Head of caudate nucleus (tissue), 42 donors: ENCODE results near the gene ACOX3.

ENCODE experiments used
- DNase-seq, 42 donors: peaks; one replicate each; pipeline versions ENCODE4 v3.0.0 to v3.0.0-alpha.2; 2020 to 2021; ENCODE audit warnings: mixed read lengths in 7 of 42
- intact Hi-C: fragments of 100-400 bp; cut with DNase I; formaldehyde crosslinking; loops from one replicate; pipeline ENCODE4 v1.15.0; 2022

Gene ACOX3

GRCh38 chr4:8383016-8383415, 57.5 kb downstream of the ACOX3 start:
- intact Hi-C loops = loop anchor here (5.0 kb wide), 1 partner anchor 56 kb away; no protein-coding TSS in a partner anchor
- DNase-seq = no peak

DNA sequence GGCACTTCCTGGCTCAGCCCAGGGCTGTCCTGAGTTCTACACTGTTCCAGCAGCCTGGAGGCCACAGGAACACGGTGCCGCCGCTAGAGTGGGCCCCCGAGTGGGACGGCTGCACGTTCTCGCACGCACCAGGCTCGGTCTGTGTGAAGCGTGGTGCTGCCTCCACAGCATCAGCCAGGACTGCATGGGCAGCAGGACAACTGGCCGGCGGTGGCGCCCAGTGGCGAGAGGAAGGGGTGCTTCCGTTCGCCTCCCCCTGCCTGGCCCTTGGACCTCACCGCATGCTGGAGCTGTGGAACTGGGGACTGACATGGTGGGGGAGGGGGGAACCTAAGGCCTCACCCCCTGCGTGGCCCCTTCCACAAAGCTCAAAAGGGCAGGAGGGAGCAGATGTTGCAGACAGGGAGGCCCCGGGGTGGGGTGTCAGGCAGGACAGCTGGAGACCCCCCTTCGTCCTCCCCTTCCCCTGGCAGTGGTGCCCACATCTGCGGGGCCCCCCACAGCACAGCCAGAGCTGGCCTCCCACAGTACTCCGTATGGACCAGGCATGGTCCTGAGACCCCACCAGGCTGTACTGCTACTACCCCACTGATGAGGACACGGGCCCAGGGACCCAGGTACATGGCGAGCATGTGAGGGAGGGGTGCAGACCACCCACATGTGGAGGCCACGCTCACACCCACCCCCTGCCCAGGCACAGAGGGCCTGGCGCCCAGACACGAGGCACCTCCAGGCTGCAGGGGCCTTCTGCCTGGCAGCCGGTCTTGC, 58.5 kb downstream of the ACOX3 start:
- intact Hi-C loops = loop anchor here (5.0 kb wide), 1 partner anchor 55 kb away; no protein-coding TSS in a partner anchor

GRCh38 chr4:8380511-8381415, 59.8 kb downstream of the ACOX3 start:
- intact Hi-C loops = loop anchor here (5.0 kb wide), 1 partner anchor 53 kb away; no protein-coding TSS in a partner anchor
- DNase-seq = no peak

More for the DNA sequence above, 58.5 kb downstream of the ACOX3 start:
- no peak for DNase-seq

GRCh38 chr4:8379771-8380170, 60.8 kb downstream of the ACOX3 start:
- no peak for DNase-seq
- intact Hi-C loops = loop anchor here (5.0 kb wide), 1 partner anchor 52 kb away; no protein-coding TSS in a partner anchor

GRCh38 chr4:8379281-8379680, 61.2 kb downstream of the ACOX3 start:
- intact Hi-C loops = no loop called here

DNA sequence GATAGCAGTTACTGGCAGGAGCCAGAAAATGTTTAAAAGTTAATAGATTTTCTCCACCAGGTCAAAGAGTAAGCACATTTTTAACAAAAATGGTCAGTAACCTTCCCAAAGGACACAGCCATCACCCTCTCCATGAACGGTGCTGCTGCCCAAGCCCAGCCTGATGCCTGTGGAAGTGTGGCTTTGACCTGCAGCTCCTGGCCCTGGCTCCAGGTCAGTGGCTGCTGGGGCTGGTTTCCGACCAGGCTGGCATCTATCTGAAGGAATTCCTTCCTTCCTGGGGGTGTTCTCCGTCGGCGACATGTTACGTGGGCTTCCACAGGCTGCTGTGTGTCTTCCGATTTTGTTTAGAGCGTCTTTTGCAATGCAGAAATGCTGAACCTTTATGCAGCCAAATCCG, 61.7 kb downstream of the ACOX3 start:
- intact Hi-C loops = no loop called here
- DNase-seq = no peak

More at GRCh38 chr4:8379281-8379680, 61.2 kb downstream of the ACOX3 start:
- no peak for DNase-seq

DNA sequence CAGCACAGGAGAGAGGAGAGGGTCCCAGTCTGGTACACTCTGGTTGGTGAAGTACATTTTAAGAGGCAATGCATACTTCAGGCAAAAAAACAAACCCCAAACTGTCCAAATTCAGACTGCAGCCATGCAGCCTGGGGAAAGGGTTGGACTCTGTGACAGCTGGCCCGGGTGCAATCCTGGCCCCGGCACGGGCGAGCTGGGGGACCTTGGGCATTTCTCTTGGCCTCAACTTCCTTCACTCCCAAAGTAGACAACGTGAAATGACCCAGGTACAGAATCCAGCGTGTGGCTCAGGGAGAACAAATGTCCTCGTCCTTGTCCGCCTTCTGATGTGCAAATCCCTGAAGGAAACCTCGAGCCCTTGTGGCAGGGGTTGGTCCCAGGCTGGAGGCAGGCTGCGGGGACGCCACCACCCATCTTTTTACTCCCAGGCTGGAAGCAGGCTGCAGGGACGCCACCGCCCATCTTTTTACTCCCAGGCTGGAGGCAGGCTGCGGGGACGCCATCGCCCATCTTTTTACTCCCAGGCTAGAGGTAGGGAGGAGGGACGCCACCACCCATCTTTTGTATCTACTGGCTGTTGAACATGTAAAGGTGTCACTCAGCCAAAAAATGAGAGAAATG, 62.3 kb downstream of the ACOX3 start:
- DNase-seq = no peak
- intact Hi-C loops = no loop called here

- no peak for DNase-seq
- intact Hi-C loops = no loop called here
Observed at GRCh38 chr4:8377103-8378075, 63.1 kb downstream of the ACOX3 start.

DNA sequence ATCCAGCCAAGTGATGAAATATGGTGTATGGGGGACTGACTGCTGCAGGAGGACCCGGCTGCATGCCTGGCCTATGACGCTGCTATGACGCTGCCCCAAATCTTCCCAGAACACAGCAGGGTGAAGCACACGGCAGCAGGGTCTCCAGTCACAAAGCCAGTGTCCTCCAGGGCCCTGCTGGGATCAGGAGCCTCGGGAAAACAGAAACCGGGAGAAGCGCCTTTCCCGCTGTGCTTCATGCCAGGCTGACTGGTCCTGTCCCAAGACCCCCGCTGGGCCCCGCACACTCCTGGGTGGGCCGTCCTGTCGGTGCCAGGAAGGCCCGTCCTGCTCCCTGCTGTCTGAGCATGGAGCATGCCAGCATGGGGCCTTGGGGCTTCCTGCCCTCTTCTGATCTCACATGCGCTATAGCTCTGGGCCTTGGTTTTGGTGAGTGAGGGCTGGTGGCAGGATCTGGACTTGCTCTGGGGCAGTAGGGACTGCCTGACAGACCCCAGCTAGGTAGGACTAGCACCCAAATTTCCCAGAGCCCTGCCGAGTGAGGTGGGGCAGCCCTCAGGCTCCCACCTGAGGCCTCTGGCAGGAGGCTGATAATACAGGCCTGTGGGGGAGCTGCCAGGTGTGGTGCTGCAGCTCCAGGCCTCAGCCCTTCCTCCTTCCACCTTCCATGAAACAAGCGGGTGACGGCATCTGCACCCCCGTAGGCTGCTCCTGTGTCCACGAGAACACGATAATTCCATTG, 64.0 kb downstream of the ACOX3 start:
- intact Hi-C loops = no loop called here
- DNase-seq = no peak

DNA sequence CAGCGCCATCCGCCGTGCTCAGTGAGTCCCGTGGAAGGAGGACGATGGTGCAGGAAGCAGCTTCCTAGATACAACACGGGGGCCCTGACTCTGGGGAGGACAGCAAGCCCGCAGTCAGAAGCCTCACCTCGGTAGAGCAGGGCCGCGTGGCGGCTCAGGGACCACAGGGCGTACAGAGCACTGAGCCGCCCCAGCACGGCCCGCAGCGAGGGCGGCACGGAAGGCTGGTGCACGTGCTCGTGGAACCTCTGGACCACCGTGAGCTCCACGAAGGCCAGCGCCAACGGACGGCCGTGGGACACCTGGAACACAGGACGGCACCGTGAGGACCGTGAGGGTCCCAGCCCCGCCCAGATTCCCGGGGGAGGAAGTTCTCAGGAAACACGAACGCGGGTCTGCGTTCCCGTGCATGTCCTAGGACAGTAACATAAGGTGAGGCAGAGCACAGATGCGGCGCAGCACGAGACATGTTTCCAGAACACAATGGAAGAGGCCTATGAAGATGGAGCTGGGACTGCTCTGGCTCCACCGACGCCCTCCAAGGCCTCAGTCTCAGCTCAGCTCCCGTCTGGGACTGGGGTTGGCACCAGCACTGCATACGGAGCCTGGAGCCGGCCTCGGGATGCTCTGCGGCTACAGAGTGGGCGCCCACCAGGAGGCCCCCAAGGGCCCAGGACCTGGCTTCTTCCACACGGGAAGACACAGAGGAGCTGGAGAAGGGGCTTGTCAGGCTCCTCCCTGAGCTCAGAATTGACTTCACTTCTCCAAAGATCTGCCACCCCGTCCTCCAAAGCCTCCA, 65.5 kb downstream of the ACOX3 start:
- no peak for DNase-seq
- intact Hi-C loops = no loop called here

DNA sequence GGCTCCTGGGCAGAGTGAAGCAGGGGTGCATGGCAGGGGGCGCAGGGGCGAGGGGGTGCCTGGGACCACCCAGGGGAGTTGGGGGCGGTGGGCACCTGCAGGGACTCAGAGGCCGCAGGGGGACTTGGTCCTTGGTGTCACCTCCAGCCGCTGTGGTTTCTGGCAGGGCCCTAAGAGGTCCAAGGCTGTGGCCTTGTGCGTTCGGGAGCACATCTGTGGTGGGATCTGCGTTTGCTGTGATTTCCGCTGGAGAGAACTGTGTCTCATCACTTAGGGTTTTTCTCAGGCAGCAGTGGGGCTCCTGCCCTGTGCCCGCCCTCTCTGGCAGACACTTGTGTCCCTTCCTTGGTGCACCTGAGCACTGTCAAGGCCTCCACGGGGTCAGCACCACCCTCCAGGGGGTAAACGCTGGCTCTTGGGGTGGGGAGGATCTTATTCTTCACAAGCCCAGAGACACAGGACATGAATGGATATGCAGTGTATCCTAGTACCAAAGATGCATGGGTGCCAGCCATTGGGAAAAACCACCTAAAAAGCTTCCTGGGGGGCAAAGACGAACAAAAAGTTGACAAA, 66.5 kb downstream of the ACOX3 start:
- intact Hi-C loops = no loop called here
- DNase-seq = no peak

DNA sequence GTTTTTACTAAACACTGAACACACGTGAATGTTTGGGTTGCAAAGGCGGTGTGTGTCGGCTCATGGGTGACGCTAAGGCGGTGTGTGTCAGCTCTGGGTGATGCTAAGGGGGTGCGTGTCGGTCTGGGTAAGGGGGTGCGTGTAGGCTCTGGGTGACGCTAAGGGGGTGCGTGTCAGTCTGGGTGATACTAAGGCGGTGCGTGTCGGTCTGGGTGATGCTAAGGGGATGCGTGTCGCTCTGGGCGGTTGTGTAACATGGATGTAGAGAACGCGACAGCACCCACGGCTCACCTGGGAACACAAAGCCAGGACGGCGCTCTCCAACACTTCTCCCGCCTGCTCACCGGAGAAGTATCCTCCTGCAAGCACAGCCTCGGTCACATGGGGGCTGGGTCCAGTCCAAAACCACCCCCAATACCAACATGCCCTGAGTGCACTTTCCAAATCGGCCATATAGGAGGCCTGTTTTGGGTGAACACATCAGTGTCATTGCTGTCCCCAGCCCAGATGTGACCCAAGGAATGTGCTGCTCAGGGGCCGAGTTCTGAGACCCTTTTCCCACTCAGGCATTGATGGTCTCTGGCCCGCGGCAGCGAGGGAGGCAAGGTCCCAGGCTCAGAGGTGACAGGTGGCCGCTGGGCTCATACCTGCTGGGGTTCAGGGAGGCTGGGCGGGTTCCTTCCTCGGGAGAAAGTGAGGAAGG, 67.1 kb downstream of the ACOX3 start:
- no peak for DNase-seq
- intact Hi-C loops = no loop called here

GRCh38 chr4:8372506-8372905, 68.0 kb downstream of the ACOX3 start:
- no peak for DNase-seq
- intact Hi-C loops = no loop called here

DNA sequence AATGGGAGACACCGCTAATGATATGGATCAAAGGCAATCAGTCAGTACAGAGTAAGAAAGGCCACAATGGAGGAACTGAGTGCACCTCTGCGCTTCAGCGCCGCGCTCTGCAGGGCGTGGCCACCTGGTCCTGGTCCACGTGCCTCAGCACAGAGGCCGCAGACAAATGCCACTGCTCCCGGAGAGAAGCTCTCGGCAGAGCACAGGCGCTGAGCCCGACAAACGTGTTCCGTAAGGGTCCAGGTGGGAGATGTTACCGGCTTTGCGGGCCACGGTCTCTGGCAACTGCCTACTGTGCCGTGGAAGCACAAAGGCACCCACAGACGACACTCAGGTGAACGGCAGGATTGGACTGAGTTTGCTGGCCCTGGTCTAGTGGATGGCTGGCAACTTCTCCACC, 68.9 kb downstream of the ACOX3 start:
- DNase-seq = no peak
- intact Hi-C loops = no loop called here

DNA sequence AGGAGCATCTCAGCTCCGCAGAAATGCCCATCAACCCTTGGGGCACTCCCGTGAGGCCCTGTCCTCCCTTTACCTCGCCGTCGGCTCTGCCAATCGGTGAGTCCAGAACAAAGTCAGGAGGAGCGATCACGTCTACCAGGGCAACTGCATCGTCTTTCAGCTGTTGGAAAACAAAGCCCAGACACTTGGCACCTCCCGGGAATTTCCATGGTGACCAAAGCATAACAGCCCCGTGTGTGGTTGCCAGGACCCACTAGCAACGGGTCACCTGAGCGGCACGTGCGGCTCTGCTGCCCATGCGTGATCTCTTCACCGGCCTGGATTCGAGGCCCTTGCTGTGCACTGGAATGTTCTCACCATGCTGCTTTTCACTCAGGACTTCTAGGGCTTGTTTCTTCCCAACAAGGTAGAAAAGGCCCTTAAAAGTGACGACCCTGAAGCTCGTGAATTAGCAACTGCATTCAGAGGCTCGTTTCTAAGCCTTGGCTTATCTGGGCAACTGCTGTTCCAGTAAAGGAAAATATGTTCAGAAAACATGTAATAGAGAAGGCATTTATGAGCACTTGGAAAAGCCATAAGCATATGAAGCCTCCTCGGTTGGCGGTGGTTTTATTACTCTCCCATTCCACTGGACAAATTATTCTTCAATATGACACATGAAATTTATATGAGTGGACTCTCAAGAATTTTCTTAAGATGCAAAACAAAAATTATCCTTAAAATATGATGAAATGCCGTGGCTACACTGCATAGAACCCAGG, 69.5 kb downstream of the ACOX3 start:
- DNase-seq = no peak
- intact Hi-C loops = no loop called here
